HL-60 (cell line): ENCODE measurements around the gene ACTL10.

Experiments used
- DNase-seq, 2 experiments: peaks; one replicate each; pipeline ENCODE4 v3.0.0-alpha.2; 2010 to 2020; ENCODE audit warnings: low read depth in 1 of 2, low spot score in 1 of 2
- H3K27ac ChIP-seq: fragments of 250-450 bp; sonication (Bioruptor Pico); replicated peaks from 2 replicates; pipeline ENCODE4 v1.5.1; 2020; ENCODE audit warnings: mild to moderate bottlenecking, moderate library complexity
- H3K27me3 ChIP-seq: fragments of 250-450 bp; sonication (Bioruptor Pico); 2 replicates; pipeline ENCODE4 v1.5.1; 2021; ENCODE audit warnings: mild to moderate bottlenecking, moderate library complexity; ENCODE audit not compliant: insufficient read depth, poor library complexity, severe bottlenecking
- H3K4me3 ChIP-seq: replicated peaks from 2 replicates; pipeline ENCODE4 v1.5.1; 2011; ENCODE audit warnings: mild to moderate bottlenecking, control low read depth, low read length; ENCODE audit not compliant: insufficient read depth
- CTCF ChIP-seq: IDR thresholded peaks from one replicate; pipeline ENCODE4 v1.5.1; 2011; ENCODE audit warnings: low read length, control low read depth, inconsistent platforms; ENCODE audit not compliant: insufficient read depth
- GABPA ChIP-seq: IDR thresholded peaks from 2 replicates; pipeline ENCODE4 v1.6.1; 2012; ENCODE audit warnings: low read depth
- POLR2AphosphoS5 ChIP-seq: IDR thresholded peaks from 2 replicates; pipeline ENCODE4 v1.6.1; 2012; ENCODE audit warnings: low read depth
- REST ChIP-seq: IDR thresholded peaks from 2 replicates; pipeline ENCODE4 v1.6.1; 2012; ENCODE audit warnings: low read depth; ENCODE audit not compliant: insufficient replicate concordance
- SPI1 ChIP-seq: IDR thresholded peaks from 2 replicates; pipeline ENCODE4 v1.6.1; 2012; ENCODE audit warnings: low read depth, mild to moderate bottlenecking, borderline replicate concordance

The ACTL10 gene

GRCh38 chr20:33668466-33669155, 1.9 kb downstream of the ACTL10 start:
- no peak for DNase-seq
- H3K27ac ChIP-seq: no peak overlapping the region
- H3K27me3 ChIP-seq: no peaks in the 10 kb centered on the region
- no peak overlapping the region for H3K4me3 ChIP-seq
- TF ChIP-seq REST (no peak), CTCF (no peak), SPI1 (no peak), GABPA (no peak), POLR2AphosphoS5 (no peak)

- TF ChIP-seq POLR2AphosphoS5: no peak
- TF ChIP-seq GABPA: no peak
- TF ChIP-seq CTCF: no peak
- no peak for TF ChIP-seq SPI1
- no peak for TF ChIP-seq REST
- H3K27ac ChIP-seq: no peak overlapping the region
- no peaks in the 10 kb centered on the region for H3K27me3 ChIP-seq
- DNase-seq: no peak
- no peak overlapping the region for H3K4me3 ChIP-seq
These were observed 2.5 kb downstream of the ACTL10 start for GRCh38 chr20:33669224-33669623.

GRCh38 chr20:33669873-33670640, 3.3 kb downstream of the ACTL10 start:
- DNase-seq: no peak
- no peak overlapping the region for H3K27ac ChIP-seq
- TF ChIP-seq SPI1 (no peak), REST (no peak), GABPA (no peak), POLR2AphosphoS5 (no peak), CTCF (no peak)
- H3K4me3 ChIP-seq: no peak overlapping the region
- no peaks in the 10 kb centered on the region for H3K27me3 ChIP-seq
